Measurements from ENCODE around the gene PDE8B. TPM values are rescaled to one million over a fixed set of nuclear protein-coding genes. Genes with fewer than 3 reads are reported as not detected.

Gene PDE8B
- total RNA-seq, 6 experiments from 2014 or later = 1.2 to 5.4 (median 2.4) TPM

DNA sequence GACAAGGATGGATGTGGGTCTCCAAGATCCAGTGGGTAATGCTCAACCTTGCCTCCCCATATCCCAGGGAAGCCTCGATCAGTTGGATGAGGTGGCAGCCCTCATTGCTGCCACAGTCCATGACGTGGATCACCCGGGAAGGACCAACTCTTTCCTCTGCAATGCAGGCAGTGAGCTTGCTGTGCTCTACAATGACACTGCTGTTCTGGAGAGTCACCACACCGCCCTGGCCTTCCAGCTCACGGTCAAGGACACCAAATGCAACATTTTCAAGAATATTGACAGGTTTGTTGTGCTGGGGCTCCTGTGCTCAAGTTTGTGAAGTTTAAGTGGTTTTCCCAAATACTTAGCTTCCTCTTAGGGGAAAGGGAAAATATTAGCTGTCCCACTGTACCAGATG is 207.7 kb downstream of the PDE8B start:
- no peak for DNase-seq
- Histone ChIP-seq H3K36me3 (no peaks in the 10 kb centered on the region), H3K27me3 (no peaks in the 10 kb centered on the region), H3K27ac (no peak overlapping the region), H3K9me3 (no peaks in the 10 kb centered on the region), H3K4me1 (peaks cover 0 to 20% (median 0%) of the 10 kb centered on the region in 4 donors), H3K4me3 (no peak overlapping the region)
- intact Hi-C loops (cut with DNase I) = no loop called here
- 53% methylated on average over 2 of the region's 5 CpGs for WGBS (ENCODE audit: insufficient coverage, low coverage, low lambda C conversion rate, missing lambda C conversion rate)
- ATAC-seq = no peak
- TF ChIP-seq CTCF (IDR thresholded peaks at IDR 0.05) (no peak), POLR2A (IDR thresholded peaks at IDR 0.05) (no peak)

- H3K36me3 ChIP-seq = no peaks in the 10 kb centered on the region
- intact Hi-C loops (cut with DNase I) = no loop called here
- peak; percentile 89 to 95 (median 94) for ATAC-seq
These were observed 208.4 kb downstream of the PDE8B start for GRCh38 chr5:77418601-77419581.

GRCh38 chr5:77419644-77420582 is 209.4 kb downstream of the PDE8B start:
- TF ChIP-seq POLR2A (IDR thresholded peaks at IDR 0.05) (no peak), CTCF (IDR thresholded peaks at IDR 0.05) (no peak)
- Histone ChIP-seq H3K36me3 (no peaks in the 10 kb centered on the region), H3K27me3 (no peaks in the 10 kb centered on the region), H3K9me3 (no peaks in the 10 kb centered on the region), H3K4me1 (peaks cover 0 to 14% (median 0%) of the 10 kb centered on the region in 4 donors), H3K27ac (no peak overlapping the region), H3K4me3 (no peak overlapping the region)
- no peak for DNase-seq
- intact Hi-C loops (cut with DNase I) = no loop called here
- ATAC-seq = peak; percentile 43 to 56 (median 50)
- 73% methylated on average over 8 of the region's 8 CpGs for WGBS (ENCODE audit: insufficient coverage, low coverage, low lambda C conversion rate, missing lambda C conversion rate)

More at GRCh38 chr5:77418601-77419581, 208.4 kb downstream of the PDE8B start:
- no peaks in the 10 kb centered on the region for H3K9me3 ChIP-seq
- no peak overlapping the region for H3K4me3 ChIP-seq
- no peaks in the 10 kb centered on the region for H3K27me3 ChIP-seq
- peak; percentile 52 to 68 (median 63) for DNase-seq
- no peak overlapping the region for H3K27ac ChIP-seq
- WGBS (ENCODE audit: insufficient coverage, low coverage, low lambda C conversion rate, missing lambda C conversion rate) = 45% methylated on average over 13 of the region's 13 CpGs
- H3K4me1 ChIP-seq = peaks cover 0 to 14% (median 0%) of the 10 kb centered on the region in 4 donors
- TF ChIP-seq POLR2A (IDR thresholded peaks at IDR 0.05) (no peak), CTCF (IDR thresholded peaks at IDR 0.05) (no peak)

DNA sequence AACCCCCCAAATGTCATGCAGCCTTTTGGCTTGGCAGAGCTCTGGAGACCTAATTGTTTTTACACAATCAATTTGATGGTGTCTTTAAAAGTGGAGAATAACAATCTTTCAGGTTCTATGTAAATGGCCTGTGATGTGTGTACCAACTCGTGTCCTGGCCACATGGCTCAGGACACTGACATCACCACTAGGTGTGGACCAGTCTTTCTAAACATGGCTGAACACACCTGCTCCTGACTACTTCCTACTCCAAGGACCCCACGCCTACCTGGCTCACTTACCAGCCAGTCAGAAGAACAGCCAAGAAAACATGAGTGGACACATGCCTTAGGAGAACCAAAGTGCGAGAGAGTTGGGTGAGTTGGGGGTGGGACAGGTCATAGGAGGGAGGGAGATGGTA is 210.5 kb downstream of the PDE8B start:
- WGBS (ENCODE audit: insufficient coverage, low coverage, low lambda C conversion rate, missing lambda C conversion rate) = 53% methylated on average over 3 of the region's 3 CpGs
- ATAC-seq (no peak), DNase-seq (no peak)
- Histone ChIP-seq H3K9me3 (no peaks in the 10 kb centered on the region), H3K4me1 (peaks cover 0 to 17% (median under 1%) of the 10 kb centered on the region in 4 donors), H3K4me3 (no peak overlapping the region), H3K36me3 (no peaks in the 10 kb centered on the region), H3K27ac (no peak overlapping the region), H3K27me3 (no peaks in the 10 kb centered on the region)
- TF ChIP-seq CTCF (IDR thresholded peaks at IDR 0.05) = no peak
- TF ChIP-seq POLR2A (IDR thresholded peaks at IDR 0.05) = no peak
- intact Hi-C loops (cut with DNase I) = no loop called here

Data from right lobe of liver (tissue), 6 donors.